GM19467 (cell line): ENCODE results near the gene PEX12.
A peak's percentile ranks its signal among the peaks of the same experiment; 100 is the strongest.
"Not testable (repeated sequence)": the region's sequence is repeated elsewhere in the genome, so short reads cannot be mapped to it uniquely, and the experiment has no call there.

Source experiments
- ATAC-seq: cut with Tn5 transposase; IDR thresholded peaks from one replicate; pipeline ENCODE4 v1.9.1; 2021; ENCODE audit warnings: mild to moderate bottlenecking, moderate library complexity; ENCODE audit not compliant: unreplicated experiment

PEX12 gene

GRCh38 chr17:35578197-35578928 lies at the start of gene PEX12:
PEX12 (minus strand) TSS chr17:35578571; CDS start chr17:35578021, 550 bp downstream.
- ATAC-seq, result peak; percentile 81

DNA sequence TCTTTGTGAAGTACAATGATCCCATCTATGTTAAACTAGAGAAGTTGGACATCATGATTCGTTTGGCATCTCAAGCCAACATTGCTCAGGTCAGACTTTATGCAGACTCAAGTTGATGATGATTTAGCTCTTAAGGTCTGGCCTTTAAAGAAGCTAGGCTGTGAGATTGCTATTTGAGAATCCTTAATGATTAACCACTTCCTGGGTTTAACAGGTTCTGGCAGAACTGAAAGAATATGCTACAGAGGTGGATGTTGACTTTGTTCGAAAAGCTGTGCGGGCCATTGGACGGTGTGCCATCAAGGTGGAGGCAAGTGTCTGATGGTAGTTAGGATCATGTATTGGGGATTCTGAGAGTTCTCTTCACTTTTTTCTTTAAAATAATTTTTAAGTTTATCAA lies 49.0 kb upstream of the PEX12 start:
- ATAC-seq, result no peak

- no peak for ATAC-seq
Measured at GRCh38 chr17:35621768-35622167, 43.4 kb upstream of the PEX12 start.

DNA sequence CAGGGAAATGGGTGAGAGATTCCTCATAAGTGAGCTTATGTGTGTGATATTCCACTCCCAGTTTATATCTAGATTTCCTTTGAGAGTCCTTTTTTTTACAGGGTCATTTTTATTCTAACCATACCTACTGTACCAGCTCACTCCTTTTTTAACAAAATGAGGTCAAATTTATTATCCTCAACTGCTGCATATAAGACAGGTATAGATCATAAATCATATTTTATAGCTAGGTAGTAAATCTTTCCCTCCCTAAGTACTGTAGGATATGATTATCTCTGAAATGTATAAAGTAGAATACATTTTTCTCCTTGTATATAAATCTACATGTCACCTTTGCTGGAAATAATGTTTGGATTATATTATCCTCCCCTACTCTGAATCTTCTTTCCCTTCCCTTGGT lies 40.3 kb upstream of the PEX12 start:
- no peak for ATAC-seq

GRCh38 chr17:35617505-35617904 lies 39.1 kb upstream of the PEX12 start:
- no peak for ATAC-seq

DNA sequence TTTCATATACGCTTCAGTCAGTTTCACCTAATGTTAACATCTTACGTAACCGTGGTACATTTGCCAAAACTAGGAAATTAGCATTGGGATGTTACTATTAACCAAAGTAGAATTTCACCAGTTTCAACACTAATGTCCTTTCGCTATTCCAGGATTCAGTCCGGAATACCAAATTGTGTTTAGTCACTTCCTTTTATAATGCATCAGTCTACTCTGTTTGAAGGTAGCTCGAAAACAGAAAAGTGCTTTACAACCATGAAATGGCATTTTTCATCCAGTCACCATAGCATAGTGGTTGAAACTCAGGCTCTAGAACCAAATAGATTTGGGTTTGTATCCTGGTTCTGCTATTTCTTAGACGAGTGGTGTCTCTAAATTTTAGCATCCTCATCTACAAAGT lies 38.2 kb upstream of the PEX12 start:
- no peak for ATAC-seq

DNA sequence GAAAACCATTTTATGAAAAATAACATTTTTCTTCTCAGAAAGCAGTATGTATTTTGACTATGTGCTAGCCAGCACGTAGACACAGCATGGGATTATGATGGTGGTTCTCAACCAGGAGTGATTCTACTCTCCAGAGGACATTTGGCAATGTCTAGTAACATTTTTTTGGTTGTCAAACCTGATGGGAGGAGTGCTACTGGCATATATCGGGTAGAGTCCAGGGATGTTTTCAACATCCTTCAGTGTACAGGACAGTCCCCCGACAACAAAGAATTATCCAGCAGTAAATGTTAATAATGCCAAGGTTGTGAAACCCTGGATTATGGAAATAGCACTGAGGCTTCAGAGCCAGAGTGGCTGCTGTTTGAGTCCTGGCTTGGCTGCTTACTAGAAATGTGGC lies 36.4 kb upstream of the PEX12 start:
- no peak for ATAC-seq

- no peak for ATAC-seq
Measured at GRCh38 chr17:35612924-35613521, 34.7 kb upstream of the PEX12 start.

DNA sequence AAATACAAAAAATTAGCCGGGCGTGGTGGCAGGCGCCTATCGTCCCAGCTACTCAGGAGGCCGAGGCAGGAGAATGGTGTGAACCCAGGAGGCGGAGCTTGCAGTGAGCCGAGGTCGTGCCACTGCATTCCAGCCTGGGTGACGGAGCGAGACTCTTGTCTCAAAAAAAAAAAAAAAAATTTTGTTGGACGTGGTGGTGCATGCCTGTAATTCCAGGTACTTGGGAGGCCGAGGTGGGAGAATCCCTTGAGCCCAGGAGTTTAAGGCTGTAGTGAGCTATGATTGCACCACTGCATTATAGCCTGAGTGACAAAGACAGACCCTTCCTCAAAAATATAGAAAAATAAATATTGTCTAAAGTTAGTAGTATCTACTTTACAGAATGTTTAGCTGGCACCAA lies 32.4 kb upstream of the PEX12 start:
- not testable (repeated sequence) for ATAC-seq

DNA sequence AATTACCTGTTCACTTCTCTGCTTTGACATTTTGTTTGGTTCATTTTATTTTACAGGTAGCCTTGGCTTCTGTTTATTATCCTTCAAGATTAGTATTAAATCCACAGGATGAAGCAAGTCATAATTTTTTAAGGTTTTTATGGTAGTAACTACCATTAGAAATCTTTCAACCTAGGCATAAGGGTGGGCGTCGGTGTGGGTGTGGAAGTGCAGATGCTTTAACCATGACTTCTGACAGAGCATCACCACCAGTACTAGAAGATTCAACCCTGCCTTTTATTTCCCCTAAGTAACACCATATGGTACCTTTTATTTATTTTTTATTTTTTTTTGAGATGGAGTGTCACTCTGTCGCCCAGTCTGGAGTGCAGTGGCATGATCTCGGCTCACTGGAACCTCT lies 31.5 kb upstream of the PEX12 start:
- no peak for ATAC-seq

GRCh38 chr17:35607239-35607847 lies 29.0 kb upstream of the PEX12 start:
- no peak for ATAC-seq

DNA sequence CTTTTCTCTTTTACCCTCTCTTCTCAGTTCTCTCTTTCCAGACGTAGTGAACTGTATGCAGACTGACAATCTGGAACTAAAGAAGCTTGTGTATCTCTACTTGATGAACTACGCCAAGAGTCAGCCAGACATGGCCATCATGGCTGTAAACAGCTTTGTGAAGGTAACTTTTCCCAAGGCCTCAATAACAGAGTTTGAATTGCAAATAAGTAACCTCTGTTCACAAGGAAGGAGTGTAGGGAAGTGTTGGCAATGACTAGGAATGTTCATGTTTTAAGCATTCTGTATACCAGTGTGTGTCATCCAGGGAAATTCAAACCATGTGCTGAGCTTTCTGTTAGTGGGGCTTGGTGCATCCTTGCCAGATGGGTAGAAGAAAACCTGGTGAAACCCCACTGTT lies 27.3 kb upstream of the PEX12 start:
- ATAC-seq, result no peak

- ATAC-seq, result no peak
Measured at GRCh38 chr17:35603674-35604073, 25.3 kb upstream of the PEX12 start.

- no peak for ATAC-seq
Measured at GRCh38 chr17:35597604-35598003, 19.2 kb upstream of the PEX12 start.

DNA sequence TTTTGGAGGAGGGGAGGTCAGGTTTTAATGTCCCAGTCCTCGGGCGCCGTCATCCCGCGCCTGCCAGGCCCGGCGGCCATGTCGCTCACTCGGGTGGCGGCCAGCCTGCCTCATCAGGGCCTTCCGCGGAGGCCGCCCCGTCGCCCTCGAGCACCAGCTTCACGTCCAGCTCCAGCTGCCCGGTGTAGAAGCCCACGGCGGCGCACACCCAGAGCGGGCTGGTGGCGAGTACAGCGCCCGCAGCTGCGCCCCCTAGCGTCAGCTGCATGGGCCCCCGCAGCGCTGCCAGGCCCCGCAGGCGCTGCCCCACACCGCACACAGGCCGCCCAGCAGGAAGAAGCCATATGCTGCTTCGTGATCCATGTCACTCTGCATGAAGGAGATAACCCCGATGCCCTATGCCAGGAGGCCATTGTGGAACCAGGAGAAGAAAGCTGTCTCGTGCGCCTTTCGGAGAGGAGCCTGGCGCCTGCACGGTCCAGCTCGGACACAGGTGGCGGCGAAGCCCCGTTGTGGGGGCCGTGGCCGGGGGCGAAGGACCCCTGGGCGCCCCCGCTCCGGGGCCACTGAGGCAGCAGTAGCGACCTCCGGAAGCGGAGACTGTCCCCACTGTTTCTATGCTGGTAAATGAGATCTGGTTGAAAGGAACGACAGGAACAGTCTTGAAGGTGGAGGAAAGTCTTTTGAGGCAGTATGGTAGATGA lies 18.3 kb upstream of the PEX12 start:
- ATAC-seq, result no peak

DNA sequence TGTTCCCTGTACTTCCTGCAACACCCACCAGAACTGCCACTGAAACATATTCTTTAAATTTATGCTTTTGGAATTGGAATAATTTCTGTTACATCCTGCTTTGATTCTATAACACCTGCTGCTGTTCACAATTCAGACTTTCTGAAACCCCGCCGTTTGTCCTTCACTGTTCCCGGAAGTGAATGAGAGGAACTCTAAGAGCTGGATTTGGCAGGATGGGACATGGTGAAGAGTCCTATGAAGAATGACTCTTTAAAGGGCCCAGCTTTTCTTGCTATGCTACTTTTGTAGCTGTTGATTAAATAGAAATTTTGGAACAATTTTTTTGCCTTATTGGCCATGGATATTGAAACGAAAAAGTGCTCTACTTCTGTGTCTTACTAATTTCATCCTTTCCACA lies 17.7 kb upstream of the PEX12 start:
- ATAC-seq, result no peak

GRCh38 chr17:35588196-35588920 lies 10.0 kb upstream of the PEX12 start:
- ATAC-seq, result no peak

- peak; percentile 83 for ATAC-seq
Measured at GRCh38 chr17:35587074-35587961, 8.9 kb upstream of the PEX12 start, which contains the start of gene AP2B1. AP2B1 (plus strand) TSS chr17:35587322; CDS start chr17:35594031, 6,709 bp downstream.

DNA sequence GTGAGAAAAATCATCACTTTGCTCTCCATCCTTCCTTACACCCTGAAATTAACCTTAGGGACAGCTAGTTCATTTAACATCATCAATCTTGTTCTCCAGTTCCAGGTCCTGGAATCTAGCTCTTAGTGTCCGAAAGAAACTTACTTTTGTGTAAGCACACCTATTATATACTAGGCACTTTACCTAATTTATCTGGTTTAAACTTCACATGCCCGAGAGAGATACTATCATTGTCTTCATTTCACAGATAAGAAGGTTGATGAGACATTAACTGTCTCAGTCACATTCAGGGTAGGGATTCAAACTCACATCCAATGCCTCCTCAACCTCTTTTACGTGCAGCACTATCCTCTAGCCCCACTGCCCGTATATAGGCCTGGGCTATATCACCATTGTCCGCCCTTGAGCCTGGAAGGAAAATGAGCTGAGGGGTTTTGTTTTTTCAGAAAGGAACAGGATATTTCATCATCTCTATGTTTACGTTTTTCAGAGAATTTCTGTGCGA lies 8.2 kb upstream of the PEX12 start:
- peak; percentile 23 for ATAC-seq

DNA sequence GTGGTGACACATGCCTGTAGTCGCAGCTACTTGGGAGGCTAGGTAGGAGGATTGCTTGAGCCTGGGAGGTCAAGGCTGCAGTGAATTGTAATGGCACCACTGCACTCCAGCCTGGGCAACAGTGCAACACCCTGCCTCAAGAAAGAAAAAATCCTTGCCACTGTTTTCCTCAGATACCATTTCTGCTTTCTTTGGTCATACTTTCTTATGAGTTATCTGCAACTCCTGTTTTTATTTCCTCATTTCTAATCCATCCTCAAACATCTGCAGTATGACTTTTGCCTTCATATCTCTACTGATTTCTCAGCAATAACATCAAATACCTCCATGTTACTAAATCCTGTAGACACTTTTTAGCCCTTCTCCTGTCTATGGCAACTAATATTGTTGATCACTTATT lies 5.7 kb upstream of the PEX12 start:
- ATAC-seq, result no peak
